HCT116 (cell line): Measurements from ENCODE around the gene TNNI2. TPM values are rescaled to one million over a fixed set of nuclear protein-coding genes. Genes with fewer than 3 reads are reported as not detected.
A peak's percentile ranks its signal among the peaks of the same experiment; 100 is the strongest.

Source experiments
- ATAC-seq: fragments of 200-7000 bp; cut with Tn5 transposase; 2 replicates; pipeline ENCODE4 v1.9.1; 2020; ENCODE audit warnings: mild to moderate bottlenecking, moderate library complexity
- BruUV-seq: library from RNA; stranded (reverse); fragments of 400-500 nt; replicated peaks from 2 replicates; lab custom pipeline; 2021; lab: Mats Ljungman, UMichigan
- CTCF ChIA-PET: fragments of 300-600 bp; sonication (Branson Sonifier 250); formaldehyde crosslinking; loops from one replicate; lab custom pipeline; 2021; ENCODE audit warnings: antibody characterized with exemption; lab: Charles Lee
- POLR2A ChIA-PET: fragments of 300-600, 350-600 bp; sonication (Branson Sonifier 250); formaldehyde crosslinking; loops from one replicate; lab custom pipeline; 2021; ENCODE audit warnings: antibody characterized with exemption; lab: Charles Lee
- RAD21 ChIA-PET, 2 experiments: fragments of 300-600 bp; sonication (Branson Sonifier 250); formaldehyde crosslinking; loops; one replicate each; lab custom pipeline; 2023; ENCODE audit warnings: low total read pairs in 2 of 2; ENCODE audit not compliant: uncharacterized antibody in 2 of 2, unreplicated experiment in 2 of 2, low non-redundant PET in 1 of 2; lab: Charles Lee
- DNase-seq: peaks from one replicate; pipeline ENCODE4 v3.0.0-alpha.2; 2010; ENCODE audit warnings: low read depth, low spot score
- H2AFZ ChIP-seq: fragments of 200-600 bp; shearing (Covaris generic), sonication (generic); 2 replicates; pipeline ENCODE4 v1.6.1; 2017; ENCODE audit warnings: low read depth, mixed run types, mixed read lengths, antibody characterized with exemption, low read length; ENCODE audit not compliant: poor library complexity, severe bottlenecking
- H3K27ac ChIP-seq: 2 replicates; pipeline ENCODE4 v1.5.1; 2012; ENCODE audit warnings: low read depth, low read length
- H3K27me3 ChIP-seq: fragments of 200-600 bp; sonication (generic); 2 replicates; pipeline ENCODE4 v1.6.1; 2016; ENCODE audit warnings: mixed run types, low read length, mixed read lengths; ENCODE audit not compliant: insufficient read depth
- H3K36me3 ChIP-seq, 2 experiments: fragments of 200-500 bp in 1 of 2; fragments of 200-600 bp in 1 of 2; sonication (Bioruptor generic) in 1 of 2; sonication (generic) in 1 of 2; 2 replicates each; pipeline versions ENCODE4 v1.5.1 to v1.6.1; 2014 to 2016; ENCODE audit warnings: low read length in 2 of 2, inconsistent platforms in 1 of 2, mixed read lengths in 1 of 2, mixed run types in 1 of 2; ENCODE audit not compliant: insufficient read depth in 2 of 2, control insufficient read depth in 1 of 2
- H3K4me1 ChIP-seq, 2 experiments: fragments of 200-600 bp in 1 of 2; sonication (generic) in 1 of 2; 2 replicates each; pipeline versions ENCODE4 v1.5.1 to v1.6.1; 2012 to 2017; ENCODE audit warnings: low read length in 2 of 2, inconsistent platforms in 1 of 2, mild to moderate bottlenecking in 1 of 2, mixed read lengths in 1 of 2, mixed run types in 1 of 2, moderate library complexity in 1 of 2; ENCODE audit not compliant: insufficient read depth in 2 of 2, control insufficient read depth in 1 of 2
- H3K4me2 ChIP-seq: fragments of 200-600 bp; sonication (generic); 2 replicates; pipeline ENCODE4 v1.6.1; 2017; ENCODE audit warnings: mixed run types, low read length, mixed read lengths
- H3K4me3 ChIP-seq, 2 experiments: fragments of 200-600 bp in 1 of 2; sonication (generic) in 1 of 2; replicated peaks in 1 of 2; 2 replicates each; pipeline ENCODE4 v1.5.1; 2011 to 2016; ENCODE audit warnings: low read length in 2 of 2, control low read depth in 1 of 2, low read depth in 1 of 2, mild to moderate bottlenecking in 1 of 2, mixed read lengths in 1 of 2, mixed run types in 1 of 2
- H3K79me2 ChIP-seq: fragments of 200-600 bp; sonication (generic); 2 replicates; pipeline ENCODE4 v1.6.1; 2017; ENCODE audit warnings: mild to moderate bottlenecking, mixed run types, low read length, moderate library complexity, mixed read lengths; ENCODE audit not compliant: insufficient read depth
- H3K9ac ChIP-seq: fragments of 200-600 bp; sonication (generic); 2 replicates; pipeline ENCODE4 v1.6.1; 2016; ENCODE audit warnings: low read length, mixed read lengths
- H3K9me2 ChIP-seq: fragments of 200-600 bp; sonication (generic), shearing (Covaris generic); 2 replicates; pipeline ENCODE4 v1.6.1; 2017; ENCODE audit warnings: mixed run types, mild to moderate bottlenecking, moderate library complexity; ENCODE audit not compliant: insufficient read depth
- H3K9me3 ChIP-seq, 2 experiments: fragments of 200-500 bp in 1 of 2; fragments of 200-600 bp in 1 of 2; sonication (Bioruptor generic) in 1 of 2; sonication (generic) in 1 of 2; 2 replicates each; pipeline ENCODE4 v1.6.1; 2014 to 2017; ENCODE audit warnings: low read length in 2 of 2, mixed read lengths in 2 of 2, inconsistent platforms in 1 of 2, low read depth in 1 of 2, mild to moderate bottlenecking in 1 of 2, mixed run types in 1 of 2, moderate library complexity in 1 of 2; ENCODE audit not compliant: control insufficient read depth in 1 of 2, insufficient read depth in 1 of 2
- H4K20me1 ChIP-seq: fragments of 200-600 bp; sonication (generic), shearing (Covaris generic); 2 replicates; pipeline ENCODE4 v1.6.1; 2017; ENCODE audit warnings: mixed run types, mild to moderate bottlenecking, moderate library complexity; ENCODE audit not compliant: insufficient read depth
- CEBPB ChIP-seq: IDR thresholded peaks from 2 replicates; pipeline ENCODE4 v1.6.1; 2012; ENCODE audit warnings: low read depth
- EGR1 ChIP-seq: IDR thresholded peaks from 2 replicates; pipeline ENCODE4 v1.6.1; 2012; ENCODE audit warnings: low read depth
- ELF1 ChIP-seq: IDR thresholded peaks from 2 replicates; pipeline ENCODE4 v1.6.1; 2012; ENCODE audit warnings: low read depth, borderline replicate concordance
- EZH2phosphoT487 ChIP-seq: fragments of 200-600 bp; IDR thresholded peaks from 2 replicates; pipeline ENCODE4 v1.6.1; 2018; ENCODE audit warnings: antibody characterized with exemption, borderline replicate concordance
- JUND ChIP-seq: IDR thresholded peaks from 2 replicates; pipeline ENCODE4 v1.6.1; 2012
- POLR2A ChIP-seq: IDR thresholded peaks from 2 replicates; pipeline ENCODE4 v1.7.0; 2011; ENCODE audit warnings: borderline replicate concordance; ENCODE audit not compliant: insufficient read depth, insufficient read length; ENCODE audit errors: extremely low read depth
- POLR2AphosphoS5 ChIP-seq: IDR thresholded peaks from 2 replicates; pipeline ENCODE4 v1.6.1; 2011; ENCODE audit warnings: mild to moderate bottlenecking, low read depth, low read length, moderate library complexity
- RAD21 ChIP-seq: IDR thresholded peaks from 2 replicates; pipeline ENCODE4 v1.6.1; 2012; ENCODE audit warnings: low read depth, mild to moderate bottlenecking
- SIN3A ChIP-seq: IDR thresholded peaks from 2 replicates; pipeline ENCODE4 v1.6.1; 2012; ENCODE audit warnings: low read depth
- SRF ChIP-seq: IDR thresholded peaks from 2 replicates; pipeline ENCODE4 v1.6.1; 2012; ENCODE audit warnings: low read depth
- TCF7L2 ChIP-seq: IDR thresholded peaks from 2 replicates; pipeline ENCODE4 v1.7.0; 2011; ENCODE audit warnings: borderline replicate concordance, inconsistent platforms; ENCODE audit not compliant: insufficient read depth, insufficient read length; ENCODE audit errors: extremely low read depth
- YY1 ChIP-seq: IDR thresholded peaks from 2 replicates; pipeline ENCODE4 v1.6.1; 2011; ENCODE audit warnings: low read length, low read depth, moderate library complexity, mild to moderate bottlenecking; ENCODE audit not compliant: insufficient replicate concordance; ENCODE audit errors: extremely low read depth
- ZNF274 ChIP-seq: fragments of 200-500 bp; sonication (Bioruptor generic); IDR thresholded peaks from 2 replicates; pipeline ENCODE4 v1.6.1; 2014; ENCODE audit warnings: mild to moderate bottlenecking, low read depth, low read length, inconsistent platforms
- intact Hi-C: fragments of 100-400 bp; cut with micrococcal nuclease; formaldehyde crosslinking; loops from 2 replicates; pipeline ENCODE4 v1.10.0; 2022
- total RNA-seq: library from RNA; stranded (reverse); gene quantifications from one replicate; pipeline ENCODE4 v1.2.1, GENCODE V29; 2021; ENCODE audit not compliant: unreplicated experiment
- TF ChIP-seq, protein P1 (sequence below): IDR thresholded peaks from 2 replicates; pipeline ENCODE4 v1.6.1; 2012
- TF ChIP-seq, protein P2 (sequence below): IDR thresholded peaks from 2 replicates; pipeline ENCODE4 v1.6.1; 2012

Gene TNNI2
- total RNA-seq, 1 experiment from 2014 or later: not detected

DNA sequence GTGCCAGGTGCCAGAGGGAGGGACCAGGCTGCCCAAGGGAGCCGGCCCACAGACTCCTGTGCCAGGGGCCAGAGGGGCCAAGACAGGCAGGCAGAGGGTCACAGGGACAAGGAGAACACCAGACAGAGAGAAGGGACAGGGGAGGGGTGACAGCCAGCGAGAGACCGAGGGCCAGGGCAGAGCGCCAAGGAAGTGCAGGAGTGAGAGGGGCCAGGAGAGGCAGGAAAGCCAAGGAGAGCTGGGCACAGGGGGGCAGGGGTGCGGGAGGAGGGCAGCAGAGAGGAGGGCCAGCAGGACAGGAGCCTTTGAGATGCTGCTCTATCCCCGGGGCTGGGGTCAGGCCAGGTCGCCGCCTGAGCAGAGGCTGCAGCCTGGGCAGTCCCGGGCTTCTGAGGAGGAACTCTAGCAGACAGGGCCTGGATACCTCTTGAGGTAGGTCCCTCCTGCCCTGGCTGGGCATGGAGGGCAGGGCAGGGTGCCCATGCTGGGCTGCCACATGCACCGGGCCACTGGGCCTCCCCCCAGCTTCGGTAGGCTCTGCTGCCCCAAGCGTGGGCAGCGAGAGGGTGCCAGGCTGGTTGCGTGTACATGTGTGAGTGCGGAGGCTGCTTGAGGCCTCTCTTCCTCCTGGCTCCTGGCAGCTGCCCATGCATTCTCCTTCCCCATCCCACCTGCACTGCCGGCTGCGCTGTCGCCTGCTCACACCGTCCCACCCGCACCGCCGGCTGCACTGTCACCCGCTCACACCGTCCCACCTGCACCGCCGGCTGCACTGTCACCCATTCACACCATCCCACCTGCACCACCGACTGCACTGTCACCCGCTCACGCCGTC is 26.3 kb downstream of the TNNI2 start:
- Histone ChIP-seq H3K9me3 (no peaks in the 10 kb centered on the region), H3K9ac (no peak overlapping the region), H3K36me3 (no peaks in the 10 kb centered on the region), H3K4me2 (no peak overlapping the region), H3K27me3 (no peaks in the 10 kb centered on the region), H2AFZ (no peak overlapping the region), H3K79me2 (no peaks in the 10 kb centered on the region), H3K4me3 (no peak overlapping the region), H3K27ac (peak overlapping the region; percentile 31; the same call in 1 of the 2 replicates), H3K4me1 (peaks cover 27 to 30% of the 10 kb centered on the region in 2 experiments), H3K9me2 (no peaks in the 10 kb centered on the region), H4K20me1 (no peaks in the 10 kb centered on the region)
- no peak for DNase-seq
- POLR2A ChIA-PET: no interaction called here
- no TSS peak for BruUV-seq
- RAD21 ChIA-PET: no interaction called here
- intact Hi-C loops: no loop called here
- no peak for ATAC-seq
- CTCF ChIA-PET: interaction anchor here (2.2 kb wide), 1 partner anchor 12 kb away, joined by 8 read pairs; no protein-coding TSS in a partner anchor
- TF ChIP-seq SRF (no peak), POLR2AphosphoS5 (no peak), JUND (no peak), POLR2A (no peak), TCF7L2 (no peak), YY1 (no peak), SIN3A (no peak), ZNF274 (no peak), EGR1 (no peak), EZH2phosphoT487 (no peak), RAD21 (no peak), ELF1 (no peak), CEBPB (no peak)
- TF ChIP-seq, protein P1, sequence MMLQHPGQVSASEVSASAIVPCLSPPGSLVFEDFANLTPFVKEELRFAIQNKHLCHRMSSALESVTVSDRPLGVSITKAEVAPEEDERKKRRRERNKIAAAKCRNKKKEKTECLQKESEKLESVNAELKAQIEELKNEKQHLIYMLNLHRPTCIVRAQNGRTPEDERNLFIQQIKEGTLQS: no peak
- TF ChIP-seq, protein P2, sequence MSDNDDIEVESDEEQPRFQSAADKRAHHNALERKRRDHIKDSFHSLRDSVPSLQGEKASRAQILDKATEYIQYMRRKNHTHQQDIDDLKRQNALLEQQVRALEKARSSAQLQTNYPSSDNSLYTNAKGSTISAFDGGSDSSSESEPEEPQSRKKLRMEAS: no peak
